ENCODE results near the gene LRRC4C.

Gene LRRC4C

DNA sequence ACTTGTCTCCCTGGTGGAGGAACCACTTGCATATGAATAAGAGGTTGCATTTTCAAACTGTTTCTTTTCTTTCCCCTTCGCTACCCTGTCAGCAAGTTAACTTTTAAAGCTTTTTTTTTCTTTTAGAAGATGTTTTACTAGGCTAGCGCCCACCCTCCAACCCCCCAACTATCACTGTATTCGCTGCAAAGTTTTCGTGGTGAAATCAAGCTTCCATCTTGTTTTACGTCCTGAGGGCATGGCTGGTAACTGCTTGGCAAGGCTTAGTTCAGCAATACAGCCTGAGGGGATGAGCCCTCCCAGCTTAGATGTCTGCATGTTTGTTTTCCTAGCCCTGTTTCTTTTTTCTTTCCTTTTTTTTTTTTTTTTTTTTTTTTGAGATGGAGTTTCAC, 1359.3 kb downstream of the LRRC4C start:
- DNase-seq (ENCODE audit: low read depth in 2 of 2): no peak

DNA sequence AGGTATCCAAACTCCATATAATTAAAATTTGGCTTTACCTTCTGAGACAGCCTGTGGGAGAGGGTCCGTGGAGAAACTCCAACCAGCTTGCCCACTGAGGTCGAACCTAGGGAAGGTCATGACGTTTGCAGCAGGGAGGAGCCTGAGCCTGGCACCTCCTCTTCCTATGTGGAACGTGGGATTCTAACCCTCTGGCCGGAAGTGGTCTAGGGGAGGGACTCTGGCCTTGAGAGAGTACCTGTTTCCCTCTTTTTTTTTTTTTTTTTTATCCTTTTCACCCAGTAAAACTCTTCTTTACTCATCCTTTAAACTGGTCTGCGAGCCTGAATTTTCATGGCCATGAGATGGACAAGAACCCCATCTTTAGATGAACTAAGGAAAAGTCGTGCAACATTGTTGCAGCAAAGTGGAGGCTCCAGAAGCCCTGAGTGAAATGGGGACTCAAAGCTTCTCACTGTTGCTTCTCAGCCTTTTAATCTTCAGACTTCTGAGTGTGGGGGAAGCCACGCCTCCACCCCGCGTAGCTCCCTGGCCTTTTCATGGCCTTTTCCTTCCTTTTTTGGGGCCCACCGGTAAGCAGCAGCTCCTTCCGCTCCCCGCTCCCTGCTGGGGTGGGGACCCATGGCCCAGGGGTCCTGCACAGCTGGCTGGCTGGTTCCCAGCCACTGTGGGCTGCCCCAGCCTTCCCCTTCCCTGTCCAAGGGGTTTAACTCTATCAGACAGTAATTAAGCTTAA, 1359.9 kb downstream of the LRRC4C start:
- no peak for DNase-seq (ENCODE audit: low read depth in 2 of 2)

DNA sequence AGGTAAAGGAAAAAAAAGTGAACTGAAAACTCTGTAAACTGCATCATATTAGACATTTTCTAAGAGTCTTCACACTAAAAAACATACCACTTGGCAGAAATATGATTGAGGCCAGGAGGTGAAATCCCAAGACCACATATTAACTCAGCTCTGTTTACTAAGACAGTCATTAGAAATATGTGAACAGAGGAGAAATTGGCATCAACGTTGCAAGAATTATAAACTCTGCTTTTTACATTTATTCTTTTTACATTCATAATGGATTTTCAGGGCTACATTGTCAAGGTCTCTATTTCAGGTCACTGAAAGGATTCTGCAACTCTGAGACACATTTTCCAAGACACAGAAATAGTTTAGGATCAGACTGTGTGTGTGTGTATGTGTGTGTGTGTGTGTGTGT, 1364.0 kb downstream of the LRRC4C start:
- DNase-seq (ENCODE audit: low read depth in 2 of 2): no peak

- DNase-seq (ENCODE audit: low read depth in 2 of 2): no peak
Measured at GRCh38 chr11:40094954-40095353, 1364.5 kb downstream of the LRRC4C start.

- no peak for DNase-seq (ENCODE audit: low read depth in 2 of 2)
Measured at GRCh38 chr11:40080434-40080833, 1379.0 kb downstream of the LRRC4C start.

All from stimulated activated CD8-positive, alpha-beta memory T cell treated with anti-CD3 and anti-CD28 coated beads, Interleukin-15, amount 100 ng/mL, for 4 hours (primary cell).